Neural cell (in vitro differentiated cells): Measurements from ENCODE around the gene CHD1. TPM values are rescaled to one million over a fixed set of nuclear protein-coding genes. Genes with fewer than 3 reads are reported as not detected.

Source experiments
- H2AFZ ChIP-seq: fragments of 200-600, 300-800 bp; sonication (generic), shearing (Covaris generic); 2 replicates; pipeline ENCODE4 v1.6.0; 2014; ENCODE audit warnings: low read depth, mild to moderate bottlenecking, antibody characterized with exemption, low read length, moderate library complexity
- H3F3A ChIP-seq: fragments of 200-600 bp; shearing (Covaris generic); 2 replicates; pipeline ENCODE4 v1.6.1; 2016; ENCODE audit warnings: mild to moderate bottlenecking, moderate library complexity, mixed read lengths, antibody characterized with exemption, low read length; ENCODE audit not compliant: insufficient read depth, poor library complexity, severe bottlenecking
- H3K27ac ChIP-seq: fragments of 200-600, 300-800 bp; sonication (generic), shearing (Covaris generic); 2 replicates; pipeline ENCODE4 v1.5.1; 2014; ENCODE audit warnings: mild to moderate bottlenecking, low read length, moderate library complexity
- H3K27me3 ChIP-seq: fragments of 300-800, 200-600 bp; sonication (generic), shearing (Covaris generic); 2 replicates; pipeline ENCODE4 v1.6.0; 2014; ENCODE audit warnings: mild to moderate bottlenecking, low read depth, low read length, moderate library complexity; ENCODE audit not compliant: insufficient read depth
- H3K36me3 ChIP-seq: fragments of 300-800, 200-600 bp; sonication (generic), shearing (Covaris generic); 2 replicates; pipeline ENCODE4 v1.5.1; 2014; ENCODE audit warnings: mild to moderate bottlenecking, antibody characterized with exemption, low read length, moderate library complexity; ENCODE audit not compliant: insufficient read depth
- H3K4me2 ChIP-seq: fragments of 300-800, 200-600 bp; sonication (generic), shearing (Covaris generic); 2 replicates; pipeline ENCODE4 v1.6.0; 2014; ENCODE audit warnings: mild to moderate bottlenecking, low read length
- H3K4me3 ChIP-seq: fragments of 300-800, 200-600 bp; sonication (generic), shearing (Covaris generic); 2 replicates; pipeline ENCODE4 v1.5.1; 2014; ENCODE audit warnings: mild to moderate bottlenecking, low read length, moderate library complexity
- H3K79me2 ChIP-seq: fragments of 200-600 bp; shearing (Covaris generic); replicated peaks from 2 replicates; pipeline ENCODE4 v1.6.0; 2014; ENCODE audit warnings: mild to moderate bottlenecking, low read length, moderate library complexity; ENCODE audit not compliant: insufficient read depth
- H3K9ac ChIP-seq: fragments of 300-800, 200-600 bp; sonication (generic), shearing (Covaris generic); 2 replicates; pipeline ENCODE4 v1.6.1; 2016; ENCODE audit warnings: mild to moderate bottlenecking, low read length, mixed read lengths
- H3K9me2 ChIP-seq: fragments of 200-600 bp; shearing (Covaris generic); 2 replicates; pipeline ENCODE4 v1.6.1; 2016; ENCODE audit warnings: mild to moderate bottlenecking, low read length, mixed read lengths; ENCODE audit not compliant: insufficient read depth
- H3K9me3 ChIP-seq: fragments of 200-600, 300-800 bp; sonication (generic), shearing (Covaris generic); 2 replicates; pipeline ENCODE4 v1.6.1; 2016; ENCODE audit warnings: mild to moderate bottlenecking, mixed run types, low read length, moderate library complexity, mixed read lengths
- H4K20me1 ChIP-seq: fragments of 200-600 bp; shearing (Covaris generic); 2 replicates; pipeline ENCODE4 v1.6.1; 2016; ENCODE audit warnings: mild to moderate bottlenecking, mixed run types; ENCODE audit not compliant: insufficient read depth
- CTCF ChIP-seq: fragments of 450-650 bp; IDR thresholded peaks from 2 replicates; pipeline ENCODE4 v1.5.1; 2014; ENCODE audit warnings: antibody characterized with exemption, mild to moderate bottlenecking, moderate library complexity; ENCODE audit not compliant: poor library complexity, severe bottlenecking
- EP300 ChIP-seq: fragments of 450-650 bp; conservative IDR thresholded peaks from 2 replicates; pipeline ENCODE4 v1.6.1; 2014; ENCODE audit warnings: antibody characterized with exemption, mild to moderate bottlenecking, moderate library complexity; ENCODE audit not compliant: poor library complexity, severe bottlenecking
- EZH2 ChIP-seq: fragments of 200-600, 300-800 bp; shearing (Covaris generic), sonication (generic); IDR thresholded peaks from 2 replicates; pipeline ENCODE4 v1.6.1; 2014; ENCODE audit warnings: antibody characterized with exemption, low read length, borderline replicate concordance, mild to moderate bottlenecking; ENCODE audit not compliant: insufficient read depth, poor library complexity, severe bottlenecking
- MXI1 ChIP-seq: fragments of 450-650 bp; conservative IDR thresholded peaks from 2 replicates; pipeline ENCODE4 v1.6.1; 2014; ENCODE audit warnings: antibody characterized with exemption, mild to moderate bottlenecking; ENCODE audit not compliant: poor library complexity, severe bottlenecking
- POLR2AphosphoS5 ChIP-seq: IDR thresholded peaks from 2 replicates; pipeline ENCODE4 v1.6.1; 2012
- RAD21 ChIP-seq: fragments of 450-650 bp; conservative IDR thresholded peaks from 2 replicates; pipeline ENCODE4 v1.6.1; 2014; ENCODE audit warnings: antibody characterized with exemption, mild to moderate bottlenecking, moderate library complexity
- REST ChIP-seq: IDR thresholded peaks from 2 replicates; pipeline ENCODE4 v1.6.1; 2012; ENCODE audit warnings: borderline replicate concordance
- SMC3 ChIP-seq: fragments of 450-650 bp; conservative IDR thresholded peaks from 2 replicates; pipeline ENCODE4 v1.6.1; 2014; ENCODE audit warnings: antibody characterized with exemption, mild to moderate bottlenecking, moderate library complexity; ENCODE audit not compliant: poor library complexity
- TAF1 ChIP-seq: IDR thresholded peaks from 2 replicates; pipeline ENCODE4 v1.6.1; 2012; ENCODE audit warnings: low read depth
- polyA plus RNA-seq: library from polyadenylated mRNA; depleted of rRNA; stranded (reverse); fragments of >200 nt; gene quantifications from 2 replicates; pipeline ENCODE4 v1.2.3, GENCODE V29; 2014

CHD1 gene
- polyA plus RNA-seq, 1 donor from 2014 or later: 64.5 TPM

GRCh38 chr5:98865690-98866089 lies 63.1 kb downstream of the CHD1 start:
- H3K9ac ChIP-seq: no peak overlapping the region
- H4K20me1 ChIP-seq: no peaks in the 10 kb centered on the region
- H3K79me2 ChIP-seq: no peaks in the 10 kb centered on the region
- no peak overlapping the region for H3K4me2 ChIP-seq
- no peaks in the 10 kb centered on the region for H3K9me2 ChIP-seq
- no peak overlapping the region for H2AFZ ChIP-seq
- H3K27me3 ChIP-seq: no peaks in the 10 kb centered on the region
- peak; percentile 45 for TF ChIP-seq REST
- no peak for TF ChIP-seq POLR2AphosphoS5
- no peaks in the 10 kb centered on the region for H3F3A ChIP-seq
- H3K9me3 ChIP-seq: no peaks in the 10 kb centered on the region
- H3K4me3 ChIP-seq: no peak overlapping the region
- H3K27ac ChIP-seq: peak overlapping the region; percentile 1
- H3K36me3 ChIP-seq: peaks cover 8% of the 10 kb centered on the region

GRCh38 chr5:98847054-98847453 lies 81.8 kb downstream of the CHD1 start:
- Histone ChIP-seq H3K9ac (no peak overlapping the region), H3K4me2 (no peak overlapping the region), H3K79me2 (no peaks in the 10 kb centered on the region), H3K4me3 (no peak overlapping the region), H2AFZ (no peak overlapping the region), H4K20me1 (no peaks in the 10 kb centered on the region), H3K27me3 (no peaks in the 10 kb centered on the region), H3K9me2 (no peaks in the 10 kb centered on the region), H3K9me3 (no peaks in the 10 kb centered on the region), H3F3A (no peaks in the 10 kb centered on the region), H3K27ac (no peak overlapping the region), H3K36me3 (no peaks in the 10 kb centered on the region)
- TF ChIP-seq CTCF: no peak
- no peak for TF ChIP-seq SMC3
- no peak for TF ChIP-seq REST
- no peak for TF ChIP-seq POLR2AphosphoS5
- no peak for TF ChIP-seq MXI1
- no peak for TF ChIP-seq EP300
- no peak for TF ChIP-seq TAF1
- no peak for TF ChIP-seq RAD21
- no peak for TF ChIP-seq EZH2
